COLO668 (cell line): ENCODE measurements around the gene KMT5B.

Experiments
- DNase-seq: peaks from one replicate; lab custom pipeline; 2025; ENCODE audit not compliant: unreplicated experiment; lab: John Stamatoyannopoulos, UW

The KMT5B gene

GRCh38 chr11:68186061-68186460 is 27.0 kb downstream of the KMT5B start:
- DNase-seq = no peak

- no peak for DNase-seq
These were observed 31.2 kb downstream of the KMT5B start for GRCh38 chr11:68181719-68182451.

GRCh38 chr11:68179847-68180246 is 33.2 kb downstream of the KMT5B start:
- DNase-seq = no peak

- no peak for DNase-seq
These were observed 35.2 kb downstream of the KMT5B start for GRCh38 chr11:68177877-68178276.

- DNase-seq = no peak
These were observed 39.2 kb downstream of the KMT5B start for GRCh38 chr11:68173926-68174325.

- DNase-seq = no peak
These were observed 43.7 kb downstream of the KMT5B start for GRCh38 chr11:68169442-68169841.

GRCh38 chr11:68168694-68169093 is 44.4 kb downstream of the KMT5B start:
- no peak for DNase-seq

GRCh38 chr11:68167474-68167873 is 45.6 kb downstream of the KMT5B start:
- DNase-seq = no peak

- no peak for DNase-seq
These were observed 46.1 kb downstream of the KMT5B start for GRCh38 chr11:68166969-68167368.

- no peak for DNase-seq
These were observed 47.5 kb downstream of the KMT5B start for GRCh38 chr11:68165601-68166000.

GRCh38 chr11:68164437-68164836 is 48.7 kb downstream of the KMT5B start:
- no peak for DNase-seq

- DNase-seq = no peak
These were observed 49.4 kb downstream of the KMT5B start for GRCh38 chr11:68163691-68164090.

GRCh38 chr11:68160100-68160695 is 52.9 kb downstream of the KMT5B start:
- DNase-seq = no peak

- no peak for DNase-seq
These were observed 53.4 kb downstream of the KMT5B start for GRCh38 chr11:68159665-68160064.

GRCh38 chr11:68159161-68159560 is 53.9 kb downstream of the KMT5B start:
- DNase-seq = no peak

- no peak for DNase-seq
These were observed 54.5 kb downstream of the KMT5B start for GRCh38 chr11:68158580-68158979.

- DNase-seq = no peak
These were observed 59.4 kb downstream of the KMT5B start for GRCh38 chr11:68153742-68154141.

- DNase-seq = no peak
These were observed 63.1 kb downstream of the KMT5B start for GRCh38 chr11:68150037-68150436.

- DNase-seq = no peak
These were observed 63.7 kb downstream of the KMT5B start for GRCh38 chr11:68149417-68149816.

- no peak for DNase-seq
These were observed 64.2 kb downstream of the KMT5B start for GRCh38 chr11:68148879-68149278.

GRCh38 chr11:68148071-68148805 is 64.9 kb downstream of the KMT5B start:
- no peak for DNase-seq
